ENCODE results near the gene ZNF28.
A peak's percentile ranks its signal among the peaks of the same experiment; 100 is the strongest.
"Not testable (repeated sequence)": the region's sequence is repeated elsewhere in the genome, so short reads cannot be mapped to it uniquely, and the experiment has no call there.

ZNF28 gene

GRCh38 chr19:52821204-52821960 lies at the start of gene ZNF28:
Gene ZNF28, minus strand, starts transcription at chr19:52821633. Its CDS starts 3,675 bp downstream, at chr19:52817958.
- DNase-seq, result peak; percentile 52

GRCh38 chr19:52868031-52868430 lies 46.6 kb upstream of the ZNF28 start:
- DNase-seq, result not testable (repeated sequence)

GRCh38 chr19:52857378-52858191 lies 36.2 kb upstream of the ZNF28 start, which contains the start of gene ZNF468:
Gene ZNF468, minus strand, starts transcription at chr19:52857619. Its CDS starts 3,347 bp downstream, at chr19:52854272.
- peak; percentile 73 for DNase-seq

GRCh38 chr19:52856540-52857377 lies 35.3 kb upstream of the ZNF28 start:
- DNase-seq, result not testable (repeated sequence)

GRCh38 chr19:52847352-52847751 lies 25.9 kb upstream of the ZNF28 start:
- DNase-seq, result not testable (repeated sequence)

GRCh38 chr19:52840825-52841465 lies 19.5 kb upstream of the ZNF28 start:
- DNase-seq, result not testable (repeated sequence)

- DNase-seq, result not testable (repeated sequence)
These were observed 12.9 kb upstream of the ZNF28 start for GRCh38 chr19:52834289-52834688.

- DNase-seq, result not testable (repeated sequence)
These were observed 12.1 kb upstream of the ZNF28 start for GRCh38 chr19:52833541-52833940.

GRCh38 chr19:52829866-52830265 lies 8.4 kb upstream of the ZNF28 start:
- not testable (repeated sequence) for DNase-seq

GRCh38 chr19:52825765-52826164 lies 4.3 kb upstream of the ZNF28 start:
- DNase-seq, result no peak

GRCh38 chr19:52823676-52824075 lies 2.2 kb upstream of the ZNF28 start:
- DNase-seq, result no peak

GRCh38 chr19:52820472-52821203 lies 795 bp downstream of the ZNF28 start:
- DNase-seq, result peak; percentile 5

GRCh38 chr19:52809801-52810200 lies 11.6 kb downstream of the ZNF28 start:
- no peak for DNase-seq

- not testable (repeated sequence) for DNase-seq
These were observed 21.3 kb downstream of the ZNF28 start for GRCh38 chr19:52799950-52800640.

- no peak for DNase-seq
These were observed 32.0 kb downstream of the ZNF28 start for GRCh38 chr19:52789440-52789839.

- peak; percentile 6 for DNase-seq
These were observed 34.7 kb downstream of the ZNF28 start, which contains the start of gene ZNF600 for GRCh38 chr19:52786464-52787354. Gene ZNF600, minus strand, starts transcription at chr19:52786791. Its CDS starts 7,903 bp downstream, at chr19:52778888.

GRCh38 chr19:52786078-52786463 lies 35.4 kb downstream of the ZNF28 start:
- DNase-seq, result peak; percentile 3

GRCh38 chr19:52785506-52785905 lies 35.9 kb downstream of the ZNF28 start:
- peak; percentile 24 for DNase-seq

GRCh38 chr19:52782864-52783263 lies 38.6 kb downstream of the ZNF28 start:
- DNase-seq, result not testable (repeated sequence)

- DNase-seq, result no peak
These were observed 42.6 kb downstream of the ZNF28 start for GRCh38 chr19:52778811-52779210.
